DOHH2 (cell line): ENCODE measurements around the gene CYP4A11.

Experiments
- EZH2phosphoT487 ChIP-seq: fragments of 200-600 bp; sonication (generic); IDR thresholded peaks from 2 replicates; pipeline ENCODE4 v1.6.1; 2017; ENCODE audit warnings: borderline replicate concordance, mild to moderate bottlenecking, antibody characterized with exemption, low read length, moderate library complexity, mixed read lengths
- TF ChIP-seq, protein P1 (sequence below): fragments of 200-600 bp; sonication (generic); IDR thresholded peaks from one replicate; pipeline ENCODE4 v1.5.1; 2014; ENCODE audit warnings: antibody characterized with exemption, mild to moderate bottlenecking, low read depth, low read length; ENCODE audit not compliant: poor library complexity, severe bottlenecking

DNA sequence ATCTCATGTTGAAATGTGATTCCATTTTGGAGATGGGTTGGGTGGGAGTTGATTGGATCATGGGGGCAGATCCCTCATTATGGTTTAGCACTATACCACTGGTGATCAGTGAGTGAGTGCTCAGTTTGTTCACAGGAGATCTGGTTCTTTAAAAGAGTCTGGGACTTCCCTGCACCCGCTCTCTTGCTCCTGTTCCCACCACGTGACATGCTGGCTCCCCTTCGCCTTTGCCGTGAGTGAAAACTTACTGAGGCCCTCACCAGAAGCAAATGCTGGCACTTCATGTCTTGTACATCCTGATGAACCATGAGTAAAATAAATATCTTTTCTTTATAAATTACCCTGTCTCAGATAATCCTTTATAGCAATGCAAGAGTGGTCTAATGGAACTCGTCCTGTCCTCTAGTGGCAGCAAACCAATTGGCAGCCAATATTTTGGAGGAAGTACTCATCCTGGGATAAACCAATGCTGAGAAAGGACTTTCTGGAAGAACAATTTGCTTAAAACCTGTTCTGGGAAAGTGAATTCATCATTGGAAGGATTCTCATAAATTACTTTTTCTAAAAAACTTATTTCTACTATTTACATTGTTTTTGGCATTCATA lies 27.8 kb upstream of the CYP4A11 start:
- no peak for TF ChIP-seq EZH2phosphoT487
- TF ChIP-seq, protein P1, sequence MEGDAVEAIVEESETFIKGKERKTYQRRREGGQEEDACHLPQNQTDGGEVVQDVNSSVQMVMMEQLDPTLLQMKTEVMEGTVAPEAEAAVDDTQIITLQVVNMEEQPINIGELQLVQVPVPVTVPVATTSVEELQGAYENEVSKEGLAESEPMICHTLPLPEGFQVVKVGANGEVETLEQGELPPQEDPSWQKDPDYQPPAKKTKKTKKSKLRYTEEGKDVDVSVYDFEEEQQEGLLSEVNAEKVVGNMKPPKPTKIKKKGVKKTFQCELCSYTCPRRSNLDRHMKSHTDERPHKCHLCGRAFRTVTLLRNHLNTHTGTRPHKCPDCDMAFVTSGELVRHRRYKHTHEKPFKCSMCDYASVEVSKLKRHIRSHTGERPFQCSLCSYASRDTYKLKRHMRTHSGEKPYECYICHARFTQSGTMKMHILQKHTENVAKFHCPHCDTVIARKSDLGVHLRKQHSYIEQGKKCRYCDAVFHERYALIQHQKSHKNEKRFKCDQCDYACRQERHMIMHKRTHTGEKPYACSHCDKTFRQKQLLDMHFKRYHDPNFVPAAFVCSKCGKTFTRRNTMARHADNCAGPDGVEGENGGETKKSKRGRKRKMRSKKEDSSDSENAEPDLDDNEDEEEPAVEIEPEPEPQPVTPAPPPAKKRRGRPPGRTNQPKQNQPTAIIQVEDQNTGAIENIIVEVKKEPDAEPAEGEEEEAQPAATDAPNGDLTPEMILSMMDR = no peak
